HepG2 (cell line): Measurements from ENCODE around the gene ERBB3. TPM values are rescaled to one million over a fixed set of nuclear protein-coding genes. Genes with fewer than 3 reads are reported as not detected.
A peak's percentile ranks its signal among the peaks of the same experiment; 100 is the strongest.

Source experiments
- BCL6 ChIP-seq: IDR thresholded peaks from 2 replicates; pipeline ENCODE4 v1.6.1; 2016; ENCODE audit warnings: missing genetic modification reagents, missing compliant biosample characterization
- JARID2 ChIP-seq: sonication (generic); formaldehyde crosslinking; IDR thresholded peaks from 2 replicates; pipeline ENCODE4 v1.8.1; 2023; ENCODE audit warnings: missing genetic modification reagents, inconsistent platforms; ENCODE audit not compliant: insufficient replicate concordance
- NFE2L2 ChIP-seq: fragments of 150-350 bp; IDR thresholded peaks from 2 replicates; pipeline ENCODE4 v1.6.1; 2014; ENCODE audit warnings: low read length
- NFIC ChIP-seq: IDR thresholded peaks from 2 replicates; pipeline ENCODE4 v1.6.1; 2012; ENCODE audit warnings: mild to moderate bottlenecking, low read length, inconsistent platforms
- PCBP1 ChIP-seq: fragments of 200-400 bp; formaldehyde crosslinking; IDR thresholded peaks from 2 replicates; pipeline ENCODE4 v1.6.1; 2017; ENCODE audit warnings: mild to moderate bottlenecking, low read depth, low read length, borderline replicate concordance
- SAP130 ChIP-seq: IDR thresholded peaks from 2 replicates; pipeline ENCODE4 v1.6.1; 2016; ENCODE audit warnings: low read depth
- SP5 ChIP-seq: IDR thresholded peaks from 2 replicates; pipeline ENCODE4 v1.6.1; 2016; ENCODE audit warnings: low read depth, borderline replicate concordance
- TARDBP ChIP-seq: sonication (generic); formaldehyde crosslinking; IDR thresholded peaks from 2 replicates; pipeline ENCODE4 v1.8.0; 2022; ENCODE audit warnings: mild to moderate bottlenecking, missing genetic modification reagents
- WIZ ChIP-seq: sonication (generic); formaldehyde crosslinking; IDR thresholded peaks from 2 replicates; pipeline ENCODE4 v1.5.1; 2020; ENCODE audit warnings: mild to moderate bottlenecking, missing genetic modification reagents
- XRCC5 ChIP-seq: fragments of 200-400 bp; formaldehyde crosslinking; optimal IDR thresholded peaks from 2 replicates; pipeline ENCODE3; 2017; ENCODE audit warnings: mild to moderate bottlenecking, low read length
- ZNF136 ChIP-seq: sonication (generic); formaldehyde crosslinking; IDR thresholded peaks from 2 replicates; pipeline ENCODE4 v1.8.1; 2022; ENCODE audit warnings: low read depth, mild to moderate bottlenecking, moderate library complexity, missing genetic modification reagents
- ZNF296 ChIP-seq: sonication (generic); formaldehyde crosslinking; conservative IDR thresholded peaks from 2 replicates; pipeline ENCODE4 v1.5.0; 2020; ENCODE audit warnings: mild to moderate bottlenecking, missing genetic modification reagents
- ZNF577 ChIP-seq: sonication (generic); formaldehyde crosslinking; IDR thresholded peaks from 2 replicates; pipeline ENCODE4 v1.4.0; 2020; ENCODE audit warnings: mild to moderate bottlenecking, low read depth, missing genetic modification reagents, borderline replicate concordance
- ZNF790 ChIP-seq: sonication (generic); formaldehyde crosslinking; IDR thresholded peaks from 2 replicates; pipeline ENCODE4 v1.8.0; 2022; ENCODE audit warnings: missing genetic modification reagents, mild to moderate bottlenecking, borderline replicate concordance
- polyA plus RNA-seq, 8 experiments: library from polyadenylated mRNA; depleted of rRNA in 3 of 8; stranded (reverse) in 7 of 8; unstranded in 1 of 8; fragments of >200 nt; fragmentation: Illumina TruSeq in 4 of 8; extraction: Trizol in 4 of 8; gene quantifications; 2 replicates each; pipeline versions ENCODE4 v1.2.1 to v1.2.3, GENCODE V29; 2011 to 2016; ENCODE audit warnings: low read depth in 4 of 8, missing spikeins in 1 of 8, mixed read lengths in 1 of 8; ENCODE audit not compliant: insufficient read depth in 1 of 8
- total RNA-seq, 5 experiments: library from RNA; depleted of rRNA; stranded (reverse); fragments of >200 nt; fragmentation: Illumina TruSeq; extraction: Trizol; gene quantifications; 2 replicates each; pipeline ENCODE4 v1.2.3, GENCODE V29; 2016; ENCODE audit warnings: low read depth in 1 of 5
- TF ChIP-seq, protein P1 (sequence below): IDR thresholded peaks from 2 replicates; pipeline ENCODE4 v1.6.1; 2012; ENCODE audit warnings: low read length, improper control_type of control experiment
- TF ChIP-seq, protein P2 (sequence below): sonication (generic); IDR thresholded peaks from 2 replicates; pipeline ENCODE4 v1.6.1; 2016; ENCODE audit warnings: low read depth, borderline replicate concordance
- TF ChIP-seq, protein P3 (sequence below): sonication (generic); formaldehyde crosslinking; IDR thresholded peaks from 2 replicates; pipeline ENCODE4 v1.5.1; 2020; ENCODE audit warnings: missing genetic modification reagents, mild to moderate bottlenecking, borderline replicate concordance
- TF ChIP-seq, protein P4 (sequence below): IDR thresholded peaks from 2 replicates; pipeline ENCODE4 v1.6.1; 2012; ENCODE audit warnings: low read depth, low read length, improper control_type of control experiment
- TF ChIP-seq, protein P5 (sequence below): sonication (generic); formaldehyde crosslinking; IDR thresholded peaks from 2 replicates; pipeline ENCODE4 v1.4.0; 2020; ENCODE audit warnings: missing genetic modification reagents, borderline replicate concordance

ERBB3 gene
- total and polyA plus RNA-seq, 2 of the 13 experiments (the other 11 are each of a cell fraction or from before 2014, with no cell fraction given) = 93.6 to 358 TPM

DNA sequence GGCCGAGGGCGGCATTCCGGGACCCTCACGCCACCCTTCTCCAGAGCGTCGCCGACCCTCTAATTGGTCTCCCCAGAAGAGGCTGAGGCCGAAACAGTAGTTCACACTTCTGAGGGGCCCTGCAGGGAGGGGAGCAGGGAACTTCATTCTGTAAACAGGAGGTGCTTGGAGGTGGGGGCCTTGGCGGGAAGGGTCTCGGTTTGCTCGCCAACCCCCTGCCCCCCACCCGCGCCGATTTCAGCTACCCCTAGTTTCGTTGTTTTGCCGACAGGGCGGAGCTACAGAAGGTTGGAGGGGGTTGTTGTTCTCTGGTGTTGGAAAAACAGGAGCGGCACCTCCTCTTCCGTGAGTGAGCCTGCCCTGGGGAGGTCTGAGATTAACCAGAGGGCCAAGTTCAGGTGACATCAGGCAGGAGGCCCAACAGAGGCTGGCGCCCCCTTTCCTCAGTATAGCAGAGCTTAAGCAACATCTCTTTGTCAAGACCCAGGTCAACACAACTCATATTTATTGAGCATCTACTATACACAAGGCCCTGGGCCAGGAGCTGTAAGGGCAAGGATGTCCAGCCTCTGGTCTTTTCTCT, 682 bp downstream of the ERBB3 start (continued):
- 0 out of 2 replicates have a peak, but pooled peaks have one; percentile 85 for TF ChIP-seq ZNF577 (CRISPR knock-in tag)
- TF ChIP-seq SP5 (CRISPR knock-in tag) = peak; percentile 84
- no peak for TF ChIP-seq ZNF136
- TF ChIP-seq, protein P1, sequence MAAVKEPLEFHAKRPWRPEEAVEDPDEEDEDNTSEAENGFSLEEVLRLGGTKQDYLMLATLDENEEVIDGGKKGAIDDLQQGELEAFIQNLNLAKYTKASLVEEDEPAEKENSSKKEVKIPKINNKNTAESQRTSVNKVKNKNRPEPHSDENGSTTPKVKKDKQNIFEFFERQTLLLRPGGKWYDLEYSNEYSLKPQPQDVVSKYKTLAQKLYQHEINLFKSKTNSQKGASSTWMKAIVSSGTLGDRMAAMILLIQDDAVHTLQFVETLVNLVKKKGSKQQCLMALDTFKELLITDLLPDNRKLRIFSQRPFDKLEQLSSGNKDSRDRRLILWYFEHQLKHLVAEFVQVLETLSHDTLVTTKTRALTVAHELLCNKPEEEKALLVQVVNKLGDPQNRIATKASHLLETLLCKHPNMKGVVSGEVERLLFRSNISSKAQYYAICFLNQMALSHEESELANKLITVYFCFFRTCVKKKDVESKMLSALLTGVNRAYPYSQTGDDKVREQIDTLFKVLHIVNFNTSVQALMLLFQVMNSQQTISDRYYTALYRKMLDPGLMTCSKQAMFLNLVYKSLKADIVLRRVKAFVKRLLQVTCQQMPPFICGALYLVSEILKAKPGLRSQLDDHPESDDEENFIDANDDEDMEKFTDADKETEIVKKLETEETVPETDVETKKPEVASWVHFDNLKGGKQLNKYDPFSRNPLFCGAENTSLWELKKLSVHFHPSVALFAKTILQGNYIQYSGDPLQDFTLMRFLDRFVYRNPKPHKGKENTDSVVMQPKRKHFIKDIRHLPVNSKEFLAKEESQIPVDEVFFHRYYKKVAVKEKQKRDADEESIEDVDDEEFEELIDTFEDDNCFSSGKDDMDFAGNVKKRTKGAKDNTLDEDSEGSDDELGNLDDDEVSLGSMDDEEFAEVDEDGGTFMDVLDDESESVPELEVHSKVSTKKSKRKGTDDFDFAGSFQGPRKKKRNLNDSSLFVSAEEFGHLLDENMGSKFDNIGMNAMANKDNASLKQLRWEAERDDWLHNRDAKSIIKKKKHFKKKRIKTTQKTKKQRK = no peak
- TF ChIP-seq, protein P2, sequence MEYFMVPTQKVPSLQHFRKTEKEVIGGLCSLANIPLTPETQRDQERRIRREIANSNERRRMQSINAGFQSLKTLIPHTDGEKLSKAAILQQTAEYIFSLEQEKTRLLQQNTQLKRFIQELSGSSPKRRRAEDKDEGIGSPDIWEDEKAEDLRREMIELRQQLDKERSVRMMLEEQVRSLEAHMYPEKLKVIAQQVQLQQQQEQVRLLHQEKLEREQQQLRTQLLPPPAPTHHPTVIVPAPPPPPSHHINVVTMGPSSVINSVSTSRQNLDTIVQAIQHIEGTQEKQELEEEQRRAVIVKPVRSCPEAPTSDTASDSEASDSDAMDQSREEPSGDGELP = peak; percentile 60; the same call in 1 of the 2 replicates
- TF ChIP-seq ZNF790 (CRISPR knock-in tag) = peak; percentile 54; the same call in 1 of the 2 replicates
- TF ChIP-seq SAP130 (CRISPR knock-in tag) = peak; percentile 86
- TF ChIP-seq, protein P3, sequence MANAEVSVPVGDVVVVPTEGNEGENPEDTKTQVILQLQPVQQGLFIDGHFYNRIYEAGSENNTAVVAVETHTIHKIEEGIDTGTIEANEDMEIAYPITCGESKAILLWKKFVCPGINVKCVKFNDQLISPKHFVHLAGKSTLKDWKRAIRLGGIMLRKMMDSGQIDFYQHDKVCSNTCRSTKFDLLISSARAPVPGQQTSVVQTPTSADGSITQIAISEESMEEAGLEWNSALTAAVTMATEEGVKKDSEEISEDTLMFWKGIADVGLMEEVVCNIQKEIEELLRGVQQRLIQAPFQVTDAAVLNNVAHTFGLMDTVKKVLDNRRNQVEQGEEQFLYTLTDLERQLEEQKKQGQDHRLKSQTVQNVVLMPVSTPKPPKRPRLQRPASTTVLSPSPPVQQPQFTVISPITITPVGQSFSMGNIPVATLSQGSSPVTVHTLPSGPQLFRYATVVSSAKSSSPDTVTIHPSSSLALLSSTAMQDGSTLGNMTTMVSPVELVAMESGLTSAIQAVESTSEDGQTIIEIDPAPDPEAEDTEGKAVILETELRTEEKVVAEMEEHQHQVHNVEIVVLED (CRISPR knock-in tag) = no peak
- no peak for TF ChIP-seq NFE2L2
- peak; percentile 91 for TF ChIP-seq BCL6 (CRISPR knock-in tag)
- TF ChIP-seq WIZ = peak; percentile 76; the same call in 1 of the 2 replicates
- TF ChIP-seq JARID2 (CRISPR knock-in tag) = no peak
- TF ChIP-seq, protein P4, sequence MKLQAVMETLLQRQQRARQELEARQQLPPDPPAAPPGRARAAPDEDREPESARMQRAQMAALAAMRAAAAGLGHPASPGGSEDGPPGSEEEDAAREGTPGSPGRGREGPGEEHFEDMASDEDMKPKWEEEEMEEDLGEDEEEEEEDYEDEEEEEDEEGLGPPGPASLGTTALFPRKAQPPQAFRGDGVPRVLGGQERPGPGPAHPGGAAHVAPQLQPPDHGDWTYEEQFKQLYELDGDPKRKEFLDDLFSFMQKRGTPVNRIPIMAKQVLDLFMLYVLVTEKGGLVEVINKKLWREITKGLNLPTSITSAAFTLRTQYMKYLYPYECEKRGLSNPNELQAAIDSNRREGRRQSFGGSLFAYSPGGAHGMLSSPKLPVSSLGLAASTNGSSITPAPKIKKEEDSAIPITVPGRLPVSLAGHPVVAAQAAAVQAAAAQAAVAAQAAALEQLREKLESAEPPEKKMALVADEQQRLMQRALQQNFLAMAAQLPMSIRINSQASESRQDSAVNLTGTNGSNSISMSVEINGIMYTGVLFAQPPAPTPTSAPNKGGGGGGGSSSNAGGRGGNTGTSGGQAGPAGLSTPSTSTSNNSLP = no peak
- TF ChIP-seq XRCC5 = no peak
- TF ChIP-seq PCBP1 = no peak
- TF ChIP-seq, protein P5, sequence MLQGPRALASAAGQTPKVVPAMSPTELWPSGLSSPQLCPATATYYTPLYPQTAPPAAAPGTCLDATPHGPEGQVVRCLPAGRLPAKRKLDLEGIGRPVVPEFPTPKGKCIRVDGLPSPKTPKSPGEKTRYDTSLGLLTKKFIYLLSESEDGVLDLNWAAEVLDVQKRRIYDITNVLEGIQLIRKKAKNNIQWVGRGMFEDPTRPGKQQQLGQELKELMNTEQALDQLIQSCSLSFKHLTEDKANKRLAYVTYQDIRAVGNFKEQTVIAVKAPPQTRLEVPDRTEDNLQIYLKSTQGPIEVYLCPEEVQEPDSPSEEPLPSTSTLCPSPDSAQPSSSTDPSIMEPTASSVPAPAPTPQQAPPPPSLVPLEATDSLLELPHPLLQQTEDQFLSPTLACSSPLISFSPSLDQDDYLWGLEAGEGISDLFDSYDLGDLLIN = no peak; the same call in 1 of the 2 replicates
- TF ChIP-seq ZNF296 (CRISPR knock-in tag) = no peak
- peak; percentile 65; the same call in 1 of the 2 replicates for TF ChIP-seq NFIC
- peak; percentile 66; the same call in 1 of the 2 replicates for TF ChIP-seq TARDBP (CRISPR knock-in tag)
